Fibroblast of lung (primary cell): ENCODE data around the gene CDKN1B. TPM values are rescaled to one million over a fixed set of nuclear protein-coding genes. Genes with fewer than 3 reads are reported as not detected.
A peak's percentile ranks its signal among the peaks of the same experiment; 100 is the strongest.

Source experiments
- DNase-seq, 2 donors: peaks; one replicate each; pipeline versions ENCODE4 v3.0.0 to v3.0.0-alpha.2; 2010; ENCODE audit warnings: low read depth in 2 of 2
- H2AFZ ChIP-seq: 2 replicates; pipeline ENCODE4 v1.5.1; 2012; ENCODE audit warnings: low read length, control low read depth, inconsistent platforms
- H3K27ac ChIP-seq: 2 replicates; pipeline ENCODE4 v1.5.1; 2011; ENCODE audit warnings: low read length, control low read depth; ENCODE audit not compliant: insufficient read depth
- H3K27me3 ChIP-seq: 2 replicates; pipeline ENCODE4 v1.5.1; 2011; ENCODE audit warnings: mild to moderate bottlenecking, low read length; ENCODE audit not compliant: control insufficient read depth, insufficient read depth
- H3K36me3 ChIP-seq: 2 replicates; pipeline ENCODE4 v1.5.1; 2011; ENCODE audit warnings: low read length; ENCODE audit not compliant: control insufficient read depth, insufficient read depth
- H3K4me1 ChIP-seq: 2 replicates; pipeline ENCODE4 v1.5.1; 2011; ENCODE audit warnings: low read length; ENCODE audit not compliant: control insufficient read depth, insufficient read depth; ENCODE audit errors: extremely low read depth
- H3K4me2 ChIP-seq: 2 replicates; pipeline ENCODE4 v1.5.1; 2011; ENCODE audit warnings: low read length, control low read depth; ENCODE audit not compliant: insufficient read depth; ENCODE audit errors: extremely low read depth
- H3K4me3 ChIP-seq, 4 experiments: fragments of 200-600 bp in 1 of 4; sonication (generic) in 1 of 4; replicated peaks in 1 of 4; 2 replicates each; pipeline ENCODE4 v1.5.1; 2011 to 2016; ENCODE audit warnings: low read length in 4 of 4, low read depth in 3 of 4, mild to moderate bottlenecking in 3 of 4, control low read depth in 2 of 4, inconsistent platforms in 1 of 4, mixed read lengths in 1 of 4; ENCODE audit not compliant: insufficient read depth in 1 of 4; ENCODE audit errors: control extremely low read depth in 1 of 4
- H3K79me2 ChIP-seq: 2 replicates; pipeline ENCODE4 v1.5.1; 2012; ENCODE audit warnings: mild to moderate bottlenecking, low read length, inconsistent platforms; ENCODE audit not compliant: control insufficient read depth, insufficient read depth
- H3K9ac ChIP-seq: 2 replicates; pipeline ENCODE4 v1.5.1; 2011; ENCODE audit warnings: mild to moderate bottlenecking, low read length, control low read depth; ENCODE audit not compliant: insufficient read depth
- H3K9me3 ChIP-seq: 2 replicates; pipeline ENCODE4 v1.5.1; 2012; ENCODE audit warnings: low read depth, low read length; ENCODE audit not compliant: control insufficient read depth, insufficient read depth
- H4K20me1 ChIP-seq: 2 replicates; pipeline ENCODE4 v1.5.1; 2011; ENCODE audit warnings: low read length; ENCODE audit not compliant: control insufficient read depth, insufficient read depth; ENCODE audit errors: extremely low read depth
- CTCF ChIP-seq, 2 donors: IDR thresholded peaks in 1 of 2; conservative IDR thresholded peaks in 1 of 2; 1 replicate in 1 of 2; 2 replicates in 1 of 2; pipeline ENCODE4 v1.5.1; 2011 to 2012; ENCODE audit warnings: low read length in 2 of 2, control low read depth in 1 of 2, inconsistent platforms in 1 of 2, low read depth in 1 of 2, mild to moderate bottlenecking in 1 of 2
- EZH2 ChIP-seq: IDR thresholded peaks from 2 replicates; pipeline ENCODE4 v1.5.1; 2012; ENCODE audit warnings: low read length, control low read depth, mild to moderate bottlenecking; ENCODE audit errors: missing control alignments
- polyA minus RNA-seq: library from RNA; depleted of rRNA, polyadenylated mRNA; stranded (reverse); fragments of >200 nt; gene quantifications from 2 replicates; pipeline ENCODE4 v1.2.3, GENCODE V29; 2011; ENCODE audit warnings: low replicate concordance
- polyA plus RNA-seq, 2 donors: library from polyadenylated mRNA; depleted of rRNA in 1 of 2; stranded (reverse) in 1 of 2; unstranded in 1 of 2; fragments of >200 nt; gene quantifications; 2 replicates each; pipeline ENCODE4 v1.2.1, GENCODE V29; 2011 to 2012; ENCODE audit warnings: missing spikeins in 1 of 2
- total RNA-seq: library from RNA; depleted of rRNA; stranded (reverse); fragments of >200 nt; gene quantifications from 2 replicates; pipeline ENCODE4 v1.2.1, GENCODE V29; 2014

The CDKN1B gene
- total RNA-seq, result 50.9 and 58.0 TPM in 2 replicates
- 12.6 and 21.4 TPM in 2 replicates for polyA plus RNA-seq
- 16.7 and 28.0 TPM in 2 replicates for polyA plus RNA-seq (2012)
- polyA minus RNA-seq, result 0.89 and 2.8 TPM in 2 replicates

GRCh38 chr12:12716793-12717585, at the start of gene CDKN1B:
CDKN1B (plus strand) TSS chr12:12717368; CDS start chr12:12717840, 472 bp downstream.
- Histone ChIP-seq H3K27ac (peak within 1 kb of the TSS; percentile 95), H3K79me2 (peaks cover 48% of the 10 kb centered on the region), H3K9me3 (no peaks in the 10 kb centered on the region), H3K4me1 (peaks cover 19% of the 10 kb centered on the region), H4K20me1 (no peaks in the 10 kb centered on the region), H3K4me3 (peak within 1 kb of the TSS; percentile 93 to 97 (median 96)), H3K4me2 (peak within 1 kb of the TSS; percentile 95), H2AFZ (peak within 1 kb of the TSS; percentile 27), H3K9ac (peak within 1 kb of the TSS; percentile 97), H3K36me3 (peaks cover 6% of the 10 kb centered on the region), H3K27me3 (no peaks in the 10 kb centered on the region)
- DNase-seq, result peak; percentile 92 to 96
- TF ChIP-seq CTCF (conservative IDR thresholded peaks at IDR 0.05 in 1 of 2, IDR thresholded peaks at IDR 0.05 in 1 of 2; ENCODE audit: low read depth in 1 of 2, low read length in 2 of 2) (no peak), EZH2 (no peak)

- Histone ChIP-seq H2AFZ (no peak overlapping the region), H3K9ac (no peak overlapping the region), H3K4me3 (no peak overlapping the region), H3K9me3 (no peaks in the 10 kb centered on the region), H4K20me1 (no peaks in the 10 kb centered on the region), H3K27ac (no peak overlapping the region), H3K36me3 (no peaks in the 10 kb centered on the region), H3K4me1 (peaks cover 3% of the 10 kb centered on the region), H3K4me2 (no peak overlapping the region), H3K79me2 (no peaks in the 10 kb centered on the region), H3K27me3 (peaks cover 2% of the 10 kb centered on the region)
- DNase-seq, result no peak
- TF ChIP-seq CTCF (conservative IDR thresholded peaks at IDR 0.05 in 1 of 2, IDR thresholded peaks at IDR 0.05 in 1 of 2; ENCODE audit: low read depth in 1 of 2, low read length in 2 of 2) (no peak), EZH2 (no peak)
These were observed 49.2 kb upstream of the CDKN1B start for GRCh38 chr12:12668005-12668404.

GRCh38 chr12:12669020-12669419, 48.1 kb upstream of the CDKN1B start:
- DNase-seq, result no peak
- Histone ChIP-seq H3K4me1 (peaks cover 3% of the 10 kb centered on the region), H3K79me2 (no peaks in the 10 kb centered on the region), H3K27me3 (peaks cover 2% of the 10 kb centered on the region), H3K27ac (no peak overlapping the region), H3K9me3 (no peaks in the 10 kb centered on the region), H3K4me3 (no peak overlapping the region), H3K36me3 (no peaks in the 10 kb centered on the region), H4K20me1 (no peaks in the 10 kb centered on the region), H2AFZ (no peak overlapping the region), H3K4me2 (no peak overlapping the region), H3K9ac (no peak overlapping the region)
- no peak for TF ChIP-seq CTCF (conservative IDR thresholded peaks at IDR 0.05 in 1 of 2, IDR thresholded peaks at IDR 0.05 in 1 of 2; ENCODE audit: low read depth in 1 of 2, low read length in 2 of 2)
- TF ChIP-seq EZH2, result no peak
